ENCODE data around the gene NEO1.

NEO1 gene

GRCh38 chr15:73075160-73075859 is 23.0 kb downstream of the NEO1 start:
- no peak for TF ChIP-seq TAF1 (IDR thresholded peaks at IDR 0.05; ENCODE audit: borderline replicate concordance, insufficient read depth, low read length)
- no peak for TF ChIP-seq REST (IDR thresholded peaks at IDR 0.05; ENCODE audit: insufficient read depth in 1 of 2, low read depth in 2 of 2, low read length in 2 of 2)
- no peak for TF ChIP-seq FOXP2 (optimal IDR thresholded peaks at IDR 0.05; ENCODE audit: borderline replicate concordance, extremely low read depth, extremely low read length, insufficient read depth)
- TF ChIP-seq POLR2AphosphoS5 (IDR thresholded peaks at IDR 0.05; ENCODE audit: low read depth, low read length) = no peak
- no peak for TF ChIP-seq SIN3A (IDR thresholded peaks at IDR 0.05; ENCODE audit: borderline replicate concordance, insufficient read depth, low read length)

GRCh38 chr15:73078291-73078690 is 26.0 kb downstream of the NEO1 start:
- TF ChIP-seq SIN3A (IDR thresholded peaks at IDR 0.05; ENCODE audit: borderline replicate concordance, insufficient read depth, low read length) = no peak
- TF ChIP-seq REST (IDR thresholded peaks at IDR 0.05; ENCODE audit: insufficient read depth in 1 of 2, low read depth in 2 of 2, low read length in 2 of 2) = no peak
- TF ChIP-seq FOXP2 (optimal IDR thresholded peaks at IDR 0.05; ENCODE audit: borderline replicate concordance, extremely low read depth, extremely low read length, insufficient read depth) = no peak
- TF ChIP-seq POLR2AphosphoS5 (IDR thresholded peaks at IDR 0.05; ENCODE audit: low read depth, low read length) = no peak
- no peak for TF ChIP-seq TAF1 (IDR thresholded peaks at IDR 0.05; ENCODE audit: borderline replicate concordance, insufficient read depth, low read length)

- TF ChIP-seq FOXP2 (optimal IDR thresholded peaks at IDR 0.05; ENCODE audit: borderline replicate concordance, extremely low read depth, extremely low read length, insufficient read depth) (no peak), SIN3A (IDR thresholded peaks at IDR 0.05; ENCODE audit: borderline replicate concordance, insufficient read depth, low read length) (no peak), TAF1 (IDR thresholded peaks at IDR 0.05; ENCODE audit: borderline replicate concordance, insufficient read depth, low read length) (no peak), POLR2AphosphoS5 (IDR thresholded peaks at IDR 0.05; ENCODE audit: low read depth, low read length) (no peak), REST (IDR thresholded peaks at IDR 0.05; ENCODE audit: insufficient read depth in 1 of 2, low read depth in 2 of 2, low read length in 2 of 2) (no peak)
These were observed 26.5 kb downstream of the NEO1 start for GRCh38 chr15:73078722-73079121.

GRCh38 chr15:73079565-73079964 is 27.3 kb downstream of the NEO1 start:
- no peak for TF ChIP-seq FOXP2 (optimal IDR thresholded peaks at IDR 0.05; ENCODE audit: borderline replicate concordance, extremely low read depth, extremely low read length, insufficient read depth)
- TF ChIP-seq REST (IDR thresholded peaks at IDR 0.05; ENCODE audit: insufficient read depth in 1 of 2, low read depth in 2 of 2, low read length in 2 of 2) = no peak
- no peak for TF ChIP-seq SIN3A (IDR thresholded peaks at IDR 0.05; ENCODE audit: borderline replicate concordance, insufficient read depth, low read length)
- TF ChIP-seq POLR2AphosphoS5 (IDR thresholded peaks at IDR 0.05; ENCODE audit: low read depth, low read length) = no peak
- TF ChIP-seq TAF1 (IDR thresholded peaks at IDR 0.05; ENCODE audit: borderline replicate concordance, insufficient read depth, low read length) = no peak

Measured in PFSK-1 (cell line).